Activated naive CD4-positive, alpha-beta T cell treated with anti-CD3 and anti-CD28 coated beads, Interleukin-2, amount 10 ng/mL, durations not matched to agents 5 hours and 36 hours (primary cell): ENCODE results near the gene PAGE5. TPM values are rescaled to one million over a fixed set of nuclear protein-coding genes. Genes with fewer than 3 reads are reported as not detected.

Experiments used
- total RNA-seq, 2 experiments: library from RNA; stranded (reverse); gene quantifications; one replicate each; pipeline ENCODE4 v1.2.3, GENCODE V29; 2021

The PAGE5 gene
- not detected for total RNA-seq

GRCh38 chrX:55220119-55220794 is at the start of gene PAGE5:
PAGE5 (plus strand) TSS chrX:55220346; CDS start chrX:55221383, 1,037 bp downstream.

GRCh38 chrX:55264816-55265215 is 44.7 kb downstream of the PAGE5 start, which contains the start of gene PAGE3:
PAGE3 (minus strand) TSS chrX:55264916; CDS start chrX:55263903, 1,013 bp downstream.

Other genes starting within 250 kb of the PAGE5 start
- under 1 TPM; 0.45 to 0.65 TPM for gene PFKFB1, start 226.2 kb upstream of the PAGE5 start, total RNA-seq
- 10 to 100 TPM; 20.1 to 20.6 TPM for gene APEX2, start 220.0 kb upstream of the PAGE5 start, total RNA-seq
- not detected for gene ALAS2, start 189.4 kb upstream of the PAGE5 start, total RNA-seq
- gene PAGE2B, start 145.3 kb upstream of the PAGE5 start, total RNA-seq = not detected
- gene PAGE2, start 131.3 kb upstream of the PAGE5 start, total RNA-seq = not detected
- not detected for gene PAGE3, start 44.6 kb downstream of the PAGE5 start, total RNA-seq
- gene MAGEH1, start 231.8 kb downstream of the PAGE5 start, total RNA-seq = 10 to 100 TPM; 15.9 to 17.0 TPM